ENCODE results near the gene AKR1C1.
"Not testable (repeated sequence)": the region's sequence is repeated elsewhere in the genome, so short reads cannot be mapped to it uniquely, and the experiment has no call there.

AKR1C1 gene

DNA sequence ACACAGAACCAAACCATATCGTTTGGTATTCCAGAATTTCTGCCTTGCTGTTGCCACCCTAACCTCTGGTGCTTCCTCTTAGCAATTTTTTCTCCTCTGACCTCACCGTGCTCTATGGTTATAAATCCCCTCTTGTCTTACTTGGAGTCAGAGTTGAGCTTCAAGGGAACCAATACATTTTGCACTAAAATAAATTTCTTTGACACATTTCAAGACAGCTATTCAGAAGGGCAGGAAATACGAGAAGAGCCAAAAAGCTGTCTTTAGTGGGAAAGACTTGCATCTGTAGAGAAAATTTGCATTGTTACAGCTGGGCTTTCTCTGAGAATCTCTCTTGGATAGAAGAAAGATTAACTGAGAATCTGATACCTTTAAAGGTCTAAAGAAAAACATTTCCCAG is 54.9 kb downstream of the AKR1C1 start:
- DNase-seq (ENCODE audit: low read depth, low spot score), result no peak

DNA sequence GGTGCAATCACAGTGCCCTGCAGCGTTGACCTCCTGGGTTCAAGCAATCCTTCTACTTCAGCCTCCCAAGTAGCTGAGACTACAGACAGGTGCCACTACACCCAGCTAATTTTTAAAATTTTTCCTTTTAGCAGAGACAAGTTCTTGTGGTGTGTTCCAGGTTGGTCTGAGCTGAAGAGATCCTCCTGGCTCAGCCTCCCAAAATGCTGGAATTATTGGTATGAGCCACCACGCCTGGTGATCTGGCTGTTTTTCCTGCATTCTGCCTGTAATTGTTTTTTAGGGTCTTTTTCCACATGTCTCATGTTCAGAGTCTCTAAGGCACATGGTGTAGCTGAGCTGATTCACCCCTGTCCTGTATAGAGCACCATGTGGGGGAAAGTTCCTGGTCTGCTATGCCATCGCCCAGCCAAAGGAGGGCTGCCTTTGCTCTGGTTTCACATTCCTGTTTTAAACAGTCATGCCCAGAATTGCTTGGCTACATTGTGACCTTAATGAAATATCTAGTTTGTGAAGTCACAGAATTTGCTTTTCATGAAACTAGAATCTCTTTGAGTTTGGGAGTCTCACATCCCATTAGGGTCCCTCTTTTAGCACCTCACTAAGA is 55.6 kb downstream of the AKR1C1 start:
- DNase-seq (ENCODE audit: low read depth, low spot score), result not testable (repeated sequence)

- DNase-seq (ENCODE audit: low read depth, low spot score), result not testable (repeated sequence)
These were observed 56.8 kb downstream of the AKR1C1 start for GRCh38 chr10:5019770-5020612.

GRCh38 chr10:5021624-5022290 is 58.5 kb downstream of the AKR1C1 start:
- DNase-seq (ENCODE audit: low read depth, low spot score), result not testable (repeated sequence)

- DNase-seq (ENCODE audit: low read depth, low spot score), result no peak
These were observed 60.1 kb downstream of the AKR1C1 start for GRCh38 chr10:5023177-5023805.

DNA sequence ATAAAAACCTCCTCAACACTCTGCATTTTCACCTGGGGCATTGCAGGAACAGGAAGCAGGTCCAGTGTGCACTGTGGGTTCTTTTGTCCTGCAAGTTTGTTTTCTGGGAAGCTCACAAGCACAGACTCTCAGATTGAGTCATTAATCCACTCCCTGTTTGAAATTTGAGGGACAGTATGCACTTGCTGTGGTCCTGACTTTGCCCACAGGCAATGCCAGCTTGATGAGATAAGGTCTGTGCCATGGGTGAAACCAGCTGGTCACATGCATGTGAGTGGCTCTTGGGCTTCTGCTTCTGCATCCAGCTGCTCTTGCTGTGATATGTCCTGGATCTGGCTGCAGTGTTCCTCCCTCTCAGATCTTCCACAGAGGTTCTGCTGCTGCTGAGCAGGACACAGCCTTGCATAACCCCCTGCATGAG is 62.3 kb downstream of the AKR1C1 start:
- DNase-seq (ENCODE audit: low read depth, low spot score), result not testable (repeated sequence)

DNA sequence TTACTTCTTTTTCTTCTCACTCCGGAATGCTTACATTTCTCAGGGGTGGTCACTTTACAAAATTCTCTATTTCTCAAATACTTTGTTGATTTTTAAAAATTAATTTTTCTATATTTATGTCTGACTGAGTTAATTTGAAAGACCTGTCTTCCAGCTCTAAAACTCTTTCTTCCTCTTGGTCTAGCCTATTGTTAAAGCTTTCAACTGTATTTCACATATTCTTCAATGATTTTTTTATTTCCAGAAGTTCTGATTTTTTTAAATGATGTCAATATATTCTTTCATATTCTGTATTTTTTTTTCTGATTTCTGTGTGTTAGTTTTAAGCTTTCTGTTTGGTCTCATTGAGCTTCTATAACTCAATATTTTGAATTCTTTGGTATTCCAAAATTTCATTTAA is 67.8 kb downstream of the AKR1C1 start:
- DNase-seq (ENCODE audit: low read depth, low spot score), result no peak

DNA sequence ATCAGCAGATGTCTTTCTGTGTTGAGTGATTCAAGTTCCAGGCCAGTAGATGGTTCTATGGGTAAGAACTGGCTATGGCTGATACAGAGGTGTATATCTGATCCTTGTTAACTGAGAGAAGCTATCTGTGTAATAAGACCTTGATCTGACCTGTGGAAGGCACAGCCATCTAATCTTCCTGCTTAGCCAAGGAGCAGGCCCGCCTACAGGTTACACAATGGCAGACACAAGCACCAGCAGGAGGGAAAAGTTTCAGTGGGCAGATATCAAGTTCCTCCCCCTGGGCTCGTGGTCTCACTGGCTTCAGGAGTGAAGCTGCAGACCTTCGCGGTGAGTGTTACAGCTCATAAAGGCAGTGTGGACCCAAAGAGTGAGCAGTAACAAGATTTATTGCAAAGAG is 68.4 kb downstream of the AKR1C1 start:
- DNase-seq (ENCODE audit: low read depth, low spot score), result not testable (repeated sequence)

GRCh38 chr10:5032444-5032843 is 69.2 kb downstream of the AKR1C1 start:
- DNase-seq (ENCODE audit: low read depth, low spot score), result not testable (repeated sequence)
